NOMO-1 treated with DMSO at 0.1 percent for 48 hours (cell line): Measurements from ENCODE around the gene IKBKE.
"Not testable (repeated sequence)": the region's sequence is repeated elsewhere in the genome, so short reads cannot be mapped to it uniquely, and the experiment has no call there.

Experiments used
- DNase-seq: peaks from one replicate; lab custom pipeline; 2025; ENCODE audit not compliant: unreplicated experiment; lab: John Stamatoyannopoulos, UW

IKBKE gene

DNA sequence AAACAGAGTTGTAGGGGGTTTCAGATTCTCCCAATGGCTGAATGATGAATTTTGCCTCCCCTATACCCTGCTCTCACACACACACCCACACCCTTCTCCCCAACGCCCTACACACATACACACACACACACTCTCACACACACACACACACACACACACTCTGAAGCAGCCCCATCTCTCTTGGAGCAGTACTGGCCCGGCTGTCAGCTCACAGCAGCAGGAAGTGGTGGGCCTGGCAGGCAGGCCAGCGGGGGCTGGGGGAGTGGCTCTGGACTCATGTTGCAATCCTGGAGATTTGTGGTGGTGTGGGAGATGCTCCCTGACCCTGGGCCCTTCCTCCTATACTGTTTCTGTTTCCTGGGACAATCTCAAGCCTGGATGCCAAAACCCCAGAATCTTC is 2.2 kb downstream of the IKBKE start:
- peak; percentile 56 for DNase-seq

DNA sequence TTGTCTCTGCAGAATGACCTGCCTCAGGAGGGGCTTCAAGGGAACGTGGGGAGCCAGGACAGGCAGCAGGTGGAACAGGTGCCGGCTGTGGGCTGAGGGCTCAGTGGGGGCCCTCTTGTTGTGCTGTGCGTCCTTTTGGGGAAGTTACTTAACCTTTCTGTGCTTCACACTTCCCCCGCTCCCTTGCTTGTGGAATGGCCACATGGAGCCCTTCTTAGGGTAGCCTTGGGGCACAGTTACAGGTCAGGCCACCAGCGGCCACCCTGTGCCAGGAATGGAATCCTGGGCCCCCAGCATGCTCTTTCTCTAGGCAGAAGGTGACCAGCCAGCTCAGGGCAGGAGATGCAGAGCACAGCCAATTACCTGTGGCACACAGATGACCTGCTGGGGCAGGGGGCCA is 2.6 kb downstream of the IKBKE start:
- peak; percentile 27 for DNase-seq

DNA sequence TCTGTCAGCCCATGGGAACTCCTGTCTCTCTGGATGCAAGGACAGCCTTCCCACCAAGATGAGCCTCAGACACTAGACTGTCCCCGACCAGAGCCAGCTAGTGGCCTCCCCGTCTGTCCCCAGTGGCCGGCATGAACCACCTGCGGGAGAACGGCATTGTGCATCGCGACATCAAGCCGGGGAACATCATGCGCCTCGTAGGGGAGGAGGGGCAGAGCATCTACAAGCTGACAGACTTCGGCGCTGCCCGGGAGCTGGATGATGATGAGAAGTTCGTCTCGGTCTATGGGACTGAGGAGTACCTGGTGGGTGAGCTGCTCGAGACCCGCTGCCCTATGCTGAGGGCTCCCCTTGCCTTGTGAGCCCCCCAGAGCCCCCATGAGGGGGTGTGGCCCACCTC is 5.8 kb downstream of the IKBKE start:
- DNase-seq: no peak

DNA sequence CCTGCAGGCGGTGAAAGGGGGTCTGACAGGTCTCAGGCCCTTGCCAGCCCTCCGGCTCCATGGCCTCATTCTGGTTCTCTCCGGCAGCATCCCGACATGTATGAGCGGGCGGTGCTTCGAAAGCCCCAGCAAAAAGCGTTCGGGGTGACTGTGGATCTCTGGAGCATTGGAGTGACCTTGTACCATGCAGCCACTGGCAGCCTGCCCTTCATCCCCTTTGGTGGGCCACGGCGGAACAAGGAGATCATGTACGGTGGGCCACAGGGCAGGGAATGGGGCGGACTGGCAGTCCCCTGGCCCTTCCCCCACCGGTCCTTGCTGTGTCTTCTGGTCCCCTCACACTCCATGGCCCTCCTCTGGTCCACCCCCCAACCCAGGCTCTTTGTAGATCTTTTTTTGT is 6.3 kb downstream of the IKBKE start:
- no peak for DNase-seq

DNA sequence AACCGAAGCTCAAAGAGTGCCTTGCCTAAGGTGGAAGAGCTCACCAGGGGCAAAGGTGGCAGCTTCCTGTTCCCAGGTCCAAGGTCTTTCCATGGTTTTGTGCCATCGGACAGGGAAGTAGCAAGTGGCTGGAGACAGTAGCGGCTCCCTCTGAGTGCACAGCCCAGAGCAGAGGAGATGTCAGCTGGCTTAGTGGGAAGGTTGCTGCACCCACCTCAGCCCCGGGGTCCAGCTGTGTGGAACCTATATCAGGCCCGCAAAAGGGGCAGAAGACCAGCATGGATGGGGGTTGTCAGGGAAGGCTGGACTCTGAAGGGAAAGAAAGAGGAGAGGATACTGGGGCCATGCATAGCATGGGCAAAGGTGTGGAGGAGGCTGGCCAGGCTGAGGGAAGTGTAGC is 6.8 kb downstream of the IKBKE start:
- DNase-seq: no peak

DNA sequence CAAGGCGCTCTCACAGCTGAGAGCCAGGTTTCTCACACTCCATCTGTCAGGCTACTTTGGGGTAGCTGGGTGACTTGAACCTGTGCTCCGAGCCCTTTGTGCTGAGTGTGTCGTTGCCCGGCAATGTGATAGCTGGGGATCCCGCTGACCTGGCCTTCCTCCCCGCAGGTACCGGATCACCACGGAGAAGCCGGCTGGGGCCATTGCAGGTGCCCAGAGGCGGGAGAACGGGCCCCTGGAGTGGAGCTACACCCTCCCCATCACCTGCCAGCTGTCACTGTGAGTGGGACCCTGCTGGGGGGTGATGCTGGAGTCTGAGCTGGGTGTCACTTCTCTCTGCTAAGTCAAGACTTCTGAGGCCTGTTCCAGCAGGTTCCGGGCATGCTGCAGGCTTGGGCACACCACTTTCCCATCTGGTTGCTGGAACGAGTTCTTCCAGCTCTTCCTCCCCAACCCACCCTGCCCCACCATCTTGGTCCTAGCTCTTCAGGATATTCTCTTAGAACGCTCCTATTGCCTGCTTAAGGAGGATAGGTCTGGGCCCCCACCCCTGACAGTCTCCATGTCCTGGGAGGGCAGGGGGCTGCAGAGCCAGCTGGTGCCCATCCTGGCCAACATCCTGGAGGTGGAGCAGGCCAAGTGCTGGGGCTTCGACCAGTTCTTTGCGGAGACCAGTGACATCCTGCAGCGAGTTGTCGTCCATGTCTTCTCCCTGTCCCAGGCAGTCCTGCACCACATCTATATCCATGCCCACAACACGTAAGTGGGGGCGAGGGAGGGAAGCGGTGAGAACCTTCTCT is 7.5 kb downstream of the IKBKE start:
- DNase-seq: no peak

DNA sequence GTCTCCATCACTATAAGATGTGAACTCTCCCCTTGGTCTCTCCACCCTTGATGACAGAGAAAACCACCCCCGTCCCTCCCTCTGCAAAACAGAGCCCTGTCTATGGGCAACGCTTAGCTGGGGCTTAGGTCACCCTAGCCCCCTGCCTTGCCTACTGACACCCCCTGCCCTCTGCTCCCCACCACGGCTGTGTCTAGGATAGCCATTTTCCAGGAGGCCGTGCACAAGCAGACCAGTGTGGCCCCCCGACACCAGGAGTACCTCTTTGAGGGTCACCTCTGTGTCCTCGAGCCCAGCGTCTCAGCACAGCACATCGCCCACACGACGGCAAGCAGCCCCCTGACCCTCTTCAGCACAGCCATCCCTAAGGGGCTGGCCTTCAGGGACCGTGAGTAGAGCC is 8.5 kb downstream of the IKBKE start:
- DNase-seq: no peak

GRCh38 chr1:206479183-206480125 is 9.2 kb downstream of the IKBKE start:
- DNase-seq: peak; percentile 62

GRCh38 chr1:206480211-206480610 is 9.9 kb downstream of the IKBKE start:
- no peak for DNase-seq

DNA sequence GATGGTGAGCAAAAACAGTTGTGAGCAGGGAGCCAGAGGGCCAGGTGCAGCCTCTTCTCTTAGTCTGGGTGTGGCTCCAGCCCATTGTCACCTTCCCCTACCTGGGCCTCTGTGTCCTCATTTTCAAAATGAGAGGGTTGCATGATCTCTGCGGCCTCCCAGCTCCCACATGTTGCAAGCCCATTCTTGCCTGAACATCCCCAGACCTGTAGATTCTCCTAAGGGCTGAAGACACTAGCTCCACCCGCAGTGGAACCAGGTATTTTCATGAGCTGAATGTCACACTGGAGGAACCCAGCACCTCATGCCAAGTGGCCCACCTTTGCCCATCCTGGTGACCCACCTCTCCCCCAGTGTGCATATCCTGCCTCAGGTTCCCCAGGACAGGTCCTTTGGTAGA is 12.3 kb downstream of the IKBKE start:
- DNase-seq: no peak

DNA sequence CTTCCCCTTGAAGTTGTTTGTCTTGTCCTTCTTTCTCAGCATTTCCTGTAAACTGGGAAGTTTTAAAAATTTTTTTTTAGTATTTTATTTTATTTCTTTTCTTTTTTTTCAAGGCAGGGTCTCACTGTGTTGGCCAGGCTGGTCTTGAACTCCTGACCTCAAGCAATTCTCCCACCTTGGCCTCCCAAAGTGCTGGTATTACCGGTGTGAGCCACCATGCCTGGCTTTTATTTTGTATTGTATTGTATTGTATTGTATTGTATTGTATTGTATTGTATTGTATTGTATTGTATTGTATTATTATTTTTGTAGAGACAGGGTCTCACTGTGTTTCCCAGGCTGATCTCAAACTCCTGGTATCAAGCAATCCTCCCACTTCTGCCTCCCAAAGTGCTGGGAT is 13.6 kb downstream of the IKBKE start:
- not testable (repeated sequence) for DNase-seq

DNA sequence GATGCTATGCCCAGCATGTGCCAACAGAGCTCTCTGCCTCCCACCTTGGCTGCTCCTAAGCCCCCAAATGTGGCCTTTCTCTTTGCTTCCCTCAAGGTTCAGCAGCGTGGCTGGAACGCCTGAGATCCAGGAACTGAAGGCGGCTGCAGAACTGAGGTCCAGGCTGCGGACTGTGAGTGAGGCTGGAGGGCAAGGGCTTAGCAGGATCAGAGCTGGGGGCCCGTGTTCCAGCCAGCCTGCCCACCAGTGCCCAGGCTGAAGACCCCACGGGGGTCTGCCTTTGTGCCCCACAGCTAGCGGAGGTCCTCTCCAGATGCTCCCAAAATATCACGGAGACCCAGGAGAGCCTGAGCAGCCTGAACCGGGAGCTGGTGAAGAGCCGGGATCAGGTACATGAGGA is 14.6 kb downstream of the IKBKE start:
- no peak for DNase-seq

- peak; percentile 13 for DNase-seq
Measured at GRCh38 chr1:206486995-206487788, 16.9 kb downstream of the IKBKE start.

- no peak for DNase-seq
Measured at GRCh38 chr1:206487970-206488369, 17.7 kb downstream of the IKBKE start.

GRCh38 chr1:206488466-206488865 is 18.2 kb downstream of the IKBKE start:
- DNase-seq: no peak

GRCh38 chr1:206489980-206490770 is 19.9 kb downstream of the IKBKE start:
- peak; percentile 47 for DNase-seq

DNA sequence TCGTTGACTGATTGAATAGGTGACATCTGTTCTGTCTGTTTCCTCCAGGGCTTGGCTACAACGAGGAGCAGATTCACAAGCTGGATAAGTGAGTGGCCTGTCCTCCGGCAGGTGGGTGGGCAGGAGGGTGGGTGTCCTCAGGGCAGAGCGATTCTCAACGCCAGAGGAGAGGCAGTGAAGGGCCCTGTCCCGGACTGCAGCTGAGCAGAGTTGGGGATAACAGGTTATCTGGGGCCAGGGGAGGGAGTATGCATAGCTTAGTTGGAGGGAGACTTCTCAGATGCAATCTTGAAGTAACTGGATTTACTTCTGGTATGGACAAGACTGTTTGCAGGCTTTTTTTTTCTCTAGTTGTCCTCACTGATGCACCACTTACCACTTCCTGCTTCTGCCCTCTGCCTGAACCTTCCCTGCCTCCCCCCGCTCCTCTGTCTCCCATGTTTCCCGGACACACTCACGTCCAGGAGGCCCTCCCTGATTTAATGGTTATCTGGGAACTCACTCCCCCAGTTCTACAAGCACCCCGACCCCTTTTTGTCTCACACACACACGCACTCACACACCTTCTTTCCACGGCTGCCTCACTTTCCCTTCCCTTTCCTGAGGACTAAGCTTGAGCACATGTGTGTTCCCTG is 20.6 kb downstream of the IKBKE start:
- DNase-seq: no peak

- DNase-seq: no peak
Measured at GRCh38 chr1:206491616-206492015, 21.3 kb downstream of the IKBKE start.

- no peak for DNase-seq
Measured at GRCh38 chr1:206492589-206492988, 22.3 kb downstream of the IKBKE start.

DNA sequence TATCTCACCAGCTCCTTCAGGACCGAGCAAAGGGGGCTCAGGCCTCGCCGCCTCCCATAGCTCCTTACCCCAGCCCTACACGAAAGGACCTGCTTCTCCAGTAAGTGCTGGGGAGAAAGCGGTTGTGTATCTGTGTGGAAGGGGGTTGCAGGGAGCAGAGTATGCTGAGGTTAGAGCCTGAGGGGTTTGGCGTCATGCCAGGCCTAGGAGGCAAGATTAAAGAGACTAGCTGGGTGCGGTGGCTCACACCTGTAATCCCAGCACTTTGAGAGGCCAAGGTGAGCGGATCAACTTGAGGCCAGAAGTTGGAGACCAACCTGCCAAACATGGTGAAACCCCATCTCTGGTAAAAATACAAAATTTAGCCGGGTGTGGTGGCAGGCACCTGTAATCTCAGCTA is 23.0 kb downstream of the IKBKE start:
- no peak for DNase-seq
